GM13976 (cell line): Measurements from ENCODE around the gene AHDC1.
A peak's percentile ranks its signal among the peaks of the same experiment; 100 is the strongest.

ENCODE experiments used
- DNase-seq: peaks from one replicate; pipeline ENCODE4 v3.0.0; 2012; ENCODE audit warnings: low spot score
- in situ Hi-C: fragments of 300-500 bp; cut with MboI; formaldehyde crosslinking; loops from one replicate; pipeline ENCODE4 v1.12.0; 2022; ENCODE audit warnings: low sequenced_read_pairs, mixed read lengths, inconsistent platforms; ENCODE audit not compliant: unreplicated experiment
- TF ChIP-seq, protein P1 (sequence below): IDR thresholded peaks from 2 replicates; pipeline ENCODE4 v1.5.1; 2012; ENCODE audit warnings: borderline replicate concordance, mild to moderate bottlenecking; ENCODE audit not compliant: insufficient read depth; ENCODE audit errors: extremely low read depth, missing control alignments, control extremely low read depth

Gene AHDC1

DNA sequence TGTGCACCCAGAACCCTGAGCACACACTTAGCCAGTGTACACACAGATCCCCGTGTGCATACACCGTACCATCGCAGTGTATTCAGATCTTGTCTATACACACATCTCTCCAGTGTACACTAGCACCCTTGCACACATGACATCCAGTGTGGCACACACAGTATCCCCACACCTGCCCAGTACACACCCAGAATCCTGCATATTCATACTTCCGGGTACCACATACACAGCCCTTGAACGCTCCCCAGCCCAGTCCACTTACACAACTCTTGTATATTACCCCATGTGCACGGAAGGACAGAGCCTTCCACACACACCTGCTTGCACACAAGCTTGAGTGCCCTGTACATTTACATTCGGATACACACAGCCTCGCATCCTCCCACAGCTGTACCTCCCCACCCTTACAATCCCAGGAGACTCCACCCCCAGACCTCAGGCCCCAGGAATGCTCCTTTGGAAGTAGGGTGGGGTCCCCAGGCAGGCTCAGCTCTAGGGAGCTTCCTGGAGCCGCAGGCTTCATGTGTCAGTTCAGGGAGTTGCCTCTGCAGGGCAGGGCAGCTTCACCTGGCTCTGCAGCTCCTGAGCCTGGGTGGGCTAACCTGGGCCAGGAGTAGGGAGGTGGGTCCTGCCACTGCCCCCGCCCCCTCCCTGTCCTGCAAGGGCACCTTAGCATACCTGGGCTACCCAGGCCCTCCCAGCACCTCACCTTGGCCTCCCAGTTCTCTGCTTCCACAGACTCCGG is 46.2 kb downstream of the AHDC1 start:
- TF ChIP-seq, protein P1, sequence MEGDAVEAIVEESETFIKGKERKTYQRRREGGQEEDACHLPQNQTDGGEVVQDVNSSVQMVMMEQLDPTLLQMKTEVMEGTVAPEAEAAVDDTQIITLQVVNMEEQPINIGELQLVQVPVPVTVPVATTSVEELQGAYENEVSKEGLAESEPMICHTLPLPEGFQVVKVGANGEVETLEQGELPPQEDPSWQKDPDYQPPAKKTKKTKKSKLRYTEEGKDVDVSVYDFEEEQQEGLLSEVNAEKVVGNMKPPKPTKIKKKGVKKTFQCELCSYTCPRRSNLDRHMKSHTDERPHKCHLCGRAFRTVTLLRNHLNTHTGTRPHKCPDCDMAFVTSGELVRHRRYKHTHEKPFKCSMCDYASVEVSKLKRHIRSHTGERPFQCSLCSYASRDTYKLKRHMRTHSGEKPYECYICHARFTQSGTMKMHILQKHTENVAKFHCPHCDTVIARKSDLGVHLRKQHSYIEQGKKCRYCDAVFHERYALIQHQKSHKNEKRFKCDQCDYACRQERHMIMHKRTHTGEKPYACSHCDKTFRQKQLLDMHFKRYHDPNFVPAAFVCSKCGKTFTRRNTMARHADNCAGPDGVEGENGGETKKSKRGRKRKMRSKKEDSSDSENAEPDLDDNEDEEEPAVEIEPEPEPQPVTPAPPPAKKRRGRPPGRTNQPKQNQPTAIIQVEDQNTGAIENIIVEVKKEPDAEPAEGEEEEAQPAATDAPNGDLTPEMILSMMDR, result no peak
- in situ Hi-C loops, result no loop called here
- DNase-seq, result no peak

DNA sequence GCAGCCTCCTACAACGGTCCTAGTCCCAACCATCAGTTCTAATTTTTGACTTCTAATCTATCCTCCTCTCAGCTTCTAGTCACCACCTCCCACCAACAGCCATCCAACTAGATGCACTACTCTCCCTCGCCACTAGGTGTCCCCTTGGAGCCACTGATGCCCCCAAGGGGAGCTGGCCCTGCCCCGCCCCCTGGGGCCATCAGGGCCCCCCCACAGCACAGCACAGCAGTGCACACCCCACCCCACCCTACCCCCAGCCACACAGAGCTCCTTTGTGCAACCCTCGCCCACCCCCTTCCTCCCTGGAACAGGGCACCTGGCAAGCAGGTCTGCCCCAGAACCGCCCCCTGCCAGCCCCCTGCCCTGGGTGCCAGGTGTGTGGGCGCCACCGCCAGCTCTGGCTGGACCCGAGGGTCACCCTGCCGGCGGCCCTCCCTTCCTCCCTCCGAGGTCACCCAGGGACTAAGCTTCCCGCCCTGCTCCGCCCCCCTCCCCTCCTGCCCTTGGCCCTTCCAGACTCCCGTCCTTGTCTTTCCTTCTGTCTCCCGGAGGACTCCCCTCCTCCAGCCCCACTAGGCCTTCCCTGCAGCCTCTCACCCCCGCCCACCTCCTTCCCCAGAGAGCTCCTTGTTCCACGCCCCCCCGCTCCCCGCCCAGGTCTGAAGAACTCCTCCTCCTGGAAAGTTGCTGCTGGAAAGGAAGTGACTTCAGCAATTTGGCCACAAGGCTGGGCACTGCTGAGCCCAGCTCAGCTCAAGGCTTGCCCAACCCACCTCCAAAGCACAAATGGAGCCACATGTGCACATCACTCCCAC is 47.0 kb downstream of the AHDC1 start:
- TF ChIP-seq, protein P1, result peak; percentile 90
- in situ Hi-C loops, result no loop called here
- DNase-seq, result peak; percentile 95

DNA sequence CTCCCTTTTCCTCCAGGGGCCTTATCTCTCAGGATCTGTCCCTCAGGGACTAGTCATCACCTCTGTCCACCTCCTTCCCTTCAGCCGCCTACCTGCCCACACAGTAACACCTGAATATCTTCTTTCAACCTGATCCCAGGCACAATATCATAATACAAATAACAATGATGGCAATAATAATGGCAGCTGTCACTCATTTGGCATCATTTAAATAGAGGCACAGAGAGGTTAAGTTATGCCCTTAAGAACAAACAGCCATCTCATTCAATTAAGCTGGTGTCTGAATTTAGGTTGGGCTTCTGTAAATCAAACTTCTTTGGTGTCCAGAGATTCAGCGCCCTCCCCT is 47.5 kb downstream of the AHDC1 start:
- no peak for DNase-seq
- in situ Hi-C loops, result no loop called here
- TF ChIP-seq, protein P1, result no peak

DNA sequence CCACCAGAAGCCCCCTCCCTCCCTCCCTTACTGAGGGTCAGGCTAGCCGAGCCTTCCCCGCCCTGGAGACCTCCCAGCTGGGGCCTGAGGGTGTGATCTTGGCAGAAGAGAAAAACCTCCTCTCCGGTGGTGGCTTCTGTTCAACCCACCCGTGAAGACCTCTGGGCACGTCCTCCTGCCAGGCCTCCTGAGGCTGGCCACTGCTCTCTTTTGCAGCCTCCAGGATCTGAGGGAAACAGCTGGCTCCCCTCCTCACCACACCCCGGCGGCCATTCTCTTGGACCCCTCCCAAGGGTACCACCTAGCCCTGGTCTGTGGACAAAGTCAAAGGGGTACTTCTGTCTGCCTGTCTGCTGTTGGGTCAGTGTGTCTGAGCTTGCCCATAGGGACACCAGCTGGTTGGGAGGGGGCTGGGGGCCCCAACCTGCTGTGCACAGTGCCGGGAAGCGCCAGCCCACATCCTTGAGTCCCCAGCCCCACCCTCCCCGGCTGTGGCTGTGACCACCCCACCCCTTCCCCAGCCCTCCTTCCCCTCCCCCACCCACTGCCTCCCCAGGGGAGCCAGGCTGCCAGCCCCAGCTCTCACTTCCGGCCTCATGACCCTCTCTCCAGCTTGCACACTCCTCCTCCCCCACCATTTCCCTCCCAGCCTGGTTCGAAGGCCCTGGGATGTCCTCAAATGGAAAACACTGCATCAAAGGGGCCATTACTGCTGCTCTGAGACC is 48.1 kb downstream of the AHDC1 start:
- in situ Hi-C loops, result no loop called here
- TF ChIP-seq, protein P1, result no peak
- no peak for DNase-seq

DNA sequence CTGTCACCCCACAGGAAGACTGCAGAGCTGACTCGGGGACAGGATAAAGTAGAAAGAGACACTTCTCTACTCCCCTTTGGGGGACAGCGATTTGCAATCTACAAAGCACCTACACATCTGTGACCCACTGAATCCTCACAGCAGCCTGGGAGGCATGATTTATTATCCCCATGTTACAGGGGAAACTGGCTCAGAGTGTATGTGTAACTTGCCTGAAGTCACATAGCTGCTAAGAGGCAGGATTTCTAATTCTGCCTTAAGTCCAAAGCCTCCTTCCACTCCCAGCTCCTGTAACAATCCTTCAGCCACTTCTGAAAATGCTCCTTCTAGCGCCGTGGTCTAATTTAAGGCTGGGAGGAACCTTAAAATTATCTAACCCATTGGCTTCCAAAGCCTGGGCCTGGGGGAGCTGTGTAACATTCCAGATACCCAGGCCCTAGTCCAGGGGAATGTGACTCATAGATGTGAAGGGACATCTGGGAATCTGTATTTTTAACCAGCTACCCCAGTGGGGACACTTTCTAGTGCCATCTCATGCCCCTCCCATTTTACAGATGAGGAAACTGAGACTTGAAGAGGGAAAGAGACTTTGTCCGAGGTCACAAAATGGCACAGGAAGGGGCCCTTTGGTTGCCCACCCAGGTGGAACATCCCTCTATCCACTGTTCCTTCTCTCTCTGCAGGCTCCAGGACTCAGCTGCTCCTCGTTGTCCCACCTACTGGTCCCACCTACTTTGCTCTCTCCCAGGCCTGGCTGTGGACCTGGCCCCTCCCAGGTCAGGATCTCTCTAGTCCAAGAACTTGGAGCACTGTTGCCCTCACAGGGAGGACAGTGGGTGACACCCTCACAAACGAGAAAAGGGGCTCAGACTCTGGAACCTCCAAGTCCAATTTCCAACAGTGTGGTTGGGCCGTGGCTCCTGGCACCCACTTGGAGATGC is 48.9 kb downstream of the AHDC1 start:
- in situ Hi-C loops, result no loop called here
- TF ChIP-seq, protein P1, result no peak
- no peak for DNase-seq
